HG02610 (cell line): ENCODE results near the gene KRT222.

Experiments used
- ATAC-seq: cut with Tn5 transposase; IDR thresholded peaks from one replicate; pipeline ENCODE4 v1.9.1; 2021; ENCODE audit warnings: mild to moderate bottlenecking, moderate library complexity; ENCODE audit not compliant: unreplicated experiment

The KRT222 gene

DNA sequence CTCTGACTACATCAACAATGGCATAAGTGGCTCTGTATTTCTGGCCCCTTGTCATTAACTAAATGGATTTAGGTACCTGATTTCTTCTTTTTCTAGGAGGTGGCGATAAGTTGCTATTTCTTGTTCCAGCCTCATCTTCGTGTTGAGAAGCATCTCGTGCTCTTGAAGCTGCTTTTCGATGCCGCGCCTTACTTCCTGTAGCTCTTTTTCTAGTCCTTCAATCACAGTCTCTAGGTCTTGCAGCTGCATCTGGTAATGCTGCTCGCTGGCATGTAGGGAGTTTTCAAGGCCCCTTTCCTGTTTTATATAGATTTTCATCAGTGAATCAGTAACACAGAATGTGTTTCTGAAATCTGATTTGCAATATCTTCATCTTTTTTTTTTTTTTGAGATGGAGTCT lies 5.1 kb downstream of the KRT222 start:
- no peak for ATAC-seq

DNA sequence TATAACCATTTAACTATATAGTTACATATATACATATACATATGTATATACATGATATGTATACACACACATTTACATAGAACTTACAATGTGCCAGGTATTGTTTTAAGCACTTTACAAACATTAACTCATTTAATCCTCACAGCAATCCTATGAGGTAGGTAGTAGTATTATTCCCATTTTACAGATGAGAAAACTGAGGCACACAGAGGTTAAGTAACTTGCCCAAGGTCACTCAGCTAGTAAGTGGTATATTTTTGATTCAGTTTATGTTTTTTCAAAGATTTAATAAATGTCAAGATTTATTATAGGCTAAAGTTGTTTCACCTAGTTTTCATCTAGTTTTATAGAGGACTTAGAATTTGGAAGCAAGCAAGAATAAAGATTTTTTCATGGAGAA lies 6.6 kb downstream of the KRT222 start:
- no peak for ATAC-seq

DNA sequence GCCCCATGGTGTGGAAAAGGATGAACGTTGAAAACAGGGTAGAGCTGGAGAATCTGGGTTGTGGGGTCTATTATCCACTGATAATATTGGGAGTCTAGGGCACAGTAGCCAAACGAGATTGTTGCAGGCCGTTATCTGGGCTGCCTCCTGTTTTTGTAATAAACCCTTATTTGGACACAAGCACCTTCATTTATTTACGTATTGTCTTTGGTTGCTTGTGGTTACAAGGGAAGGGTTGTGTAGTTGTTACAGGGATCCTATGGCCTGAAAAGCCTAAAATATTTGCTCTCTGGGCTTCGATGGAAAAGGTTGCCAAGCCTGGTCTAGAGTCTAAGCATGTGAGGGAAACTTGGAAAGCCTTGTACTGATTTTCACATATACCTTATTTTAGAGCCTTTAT lies 13.0 kb downstream of the KRT222 start:
- ATAC-seq, result no peak

DNA sequence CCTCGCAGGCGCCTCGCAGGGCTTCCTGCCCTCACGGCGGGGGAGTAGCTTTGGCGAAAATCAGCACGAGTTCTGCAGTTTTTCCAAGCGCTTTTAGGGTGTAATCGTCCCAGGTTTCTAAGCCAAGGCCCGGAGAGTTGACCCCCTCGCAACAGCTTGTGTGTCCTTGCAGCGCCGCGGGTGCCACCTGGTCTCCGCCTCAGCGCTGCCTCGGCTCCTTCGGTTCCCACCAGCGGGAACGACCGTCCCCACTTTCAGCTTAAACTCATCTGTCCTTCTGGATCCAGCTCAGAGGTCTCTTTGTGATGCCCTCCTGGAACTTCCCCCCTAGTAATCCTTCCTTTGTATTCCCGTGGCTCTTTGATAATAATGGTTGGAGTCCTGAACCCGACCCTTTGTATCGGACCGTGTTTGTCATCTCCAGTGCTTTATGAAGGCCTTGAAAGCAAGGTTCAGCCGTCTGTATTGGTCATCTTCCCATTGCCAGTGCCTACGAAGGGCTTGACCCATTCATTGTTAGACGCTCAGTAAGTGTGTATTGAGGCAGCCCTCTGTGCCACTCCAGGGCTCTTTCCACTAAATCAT lies 16.5 kb downstream of the KRT222 start:
- peak; percentile 22 for ATAC-seq

DNA sequence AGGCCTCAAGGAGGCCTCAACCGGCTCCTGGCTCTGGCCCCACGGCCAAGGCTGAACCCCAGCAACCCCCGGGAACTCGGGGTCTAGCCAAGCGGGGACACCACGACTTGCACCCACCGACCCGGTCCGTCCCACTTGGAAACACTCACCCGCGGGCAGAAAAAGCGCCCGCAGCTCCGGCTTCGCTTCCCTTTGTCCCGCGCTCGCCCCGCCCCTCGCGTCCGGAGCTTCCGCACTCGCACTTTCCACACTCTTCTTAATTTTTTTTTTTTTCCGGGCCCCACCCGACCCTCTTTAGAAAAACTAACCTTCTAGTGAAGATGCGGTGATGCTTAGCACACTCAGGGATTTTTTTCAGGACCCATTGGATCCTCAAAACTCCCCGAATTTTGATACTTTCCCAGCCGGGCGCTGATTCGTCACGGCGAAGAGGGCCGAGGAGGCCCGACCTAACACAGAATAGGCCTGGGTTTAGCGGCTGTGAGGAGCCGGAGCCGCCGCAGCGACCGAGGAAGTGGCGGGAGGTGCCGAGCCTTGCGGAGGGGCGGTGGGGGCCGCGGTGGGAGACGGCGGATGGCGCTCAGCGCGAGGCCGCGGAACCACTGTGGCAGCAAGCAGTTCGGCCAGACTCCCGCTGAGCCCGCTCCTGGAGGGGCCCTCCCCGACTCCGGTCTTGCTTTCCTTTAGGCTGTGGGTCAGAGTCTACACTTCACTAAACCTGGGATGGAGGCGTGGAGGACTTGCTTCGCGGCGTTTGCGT lies 17.2 kb downstream of the KRT222 start, which contains the start of gene SMARCE1:
SMARCE1 (minus strand) TSS at position 195 of the 760 bp plus-strand sequence. CDS start 2,016 bp downstream, outside the sequence.
- peak; percentile 56 for ATAC-seq

DNA sequence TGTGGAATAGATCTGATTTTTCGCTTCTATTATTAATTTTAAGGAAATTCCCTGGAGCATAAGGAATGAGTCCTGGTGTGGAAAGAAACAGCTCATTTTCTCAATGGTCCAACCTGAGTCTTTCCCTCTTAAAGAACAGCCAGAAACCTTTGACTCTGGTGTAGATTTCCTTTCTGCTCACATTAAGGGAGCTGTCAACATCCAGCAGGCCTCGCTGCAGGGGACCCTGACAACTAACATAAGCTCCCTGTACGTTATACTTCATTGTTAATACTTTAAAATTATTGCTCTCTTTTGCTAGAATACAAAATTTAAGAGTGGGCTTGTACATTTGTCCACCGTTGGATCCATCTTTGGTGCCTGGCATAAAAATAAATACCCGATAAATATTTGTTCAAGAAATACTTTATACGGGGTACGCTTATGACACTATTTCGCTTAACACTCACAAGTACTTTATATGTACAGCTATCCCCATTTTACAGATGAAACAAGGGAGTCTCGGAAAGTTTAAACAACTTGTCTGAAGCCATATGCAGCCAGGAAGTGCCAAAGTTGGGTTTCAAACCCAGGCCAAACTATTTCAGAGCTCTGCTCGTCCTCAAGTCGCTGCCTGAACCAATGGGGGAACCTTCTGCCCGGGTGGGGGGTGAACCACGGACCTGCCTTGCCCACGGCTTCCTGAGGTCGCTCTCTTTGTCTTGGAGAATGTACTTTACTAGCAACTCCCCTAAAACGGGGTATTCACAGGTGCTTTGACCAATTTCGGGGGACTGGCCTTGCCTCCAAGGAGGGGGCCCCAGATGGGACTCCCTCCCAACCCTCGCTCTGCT lies 18.0 kb downstream of the KRT222 start:
- ATAC-seq, result peak; percentile 37

DNA sequence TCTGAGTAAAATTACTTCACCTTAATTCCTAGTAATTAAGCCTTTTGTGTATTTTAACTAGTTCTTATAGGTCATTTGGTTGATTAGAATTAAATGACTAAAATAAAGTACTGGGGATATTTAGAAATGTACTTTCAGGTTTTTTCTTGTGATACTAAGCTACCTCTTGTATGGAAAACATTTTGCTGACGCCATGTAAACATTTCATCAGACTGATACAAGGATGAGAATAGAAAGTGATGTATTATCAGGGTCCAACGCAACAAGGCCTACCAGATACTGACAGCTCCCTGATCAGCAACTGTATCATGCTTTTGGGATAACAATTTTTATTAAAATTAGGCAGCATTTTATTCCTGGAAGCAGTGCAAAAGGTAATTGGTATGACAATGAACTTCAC lies 19.0 kb downstream of the KRT222 start:
- ATAC-seq, result no peak

DNA sequence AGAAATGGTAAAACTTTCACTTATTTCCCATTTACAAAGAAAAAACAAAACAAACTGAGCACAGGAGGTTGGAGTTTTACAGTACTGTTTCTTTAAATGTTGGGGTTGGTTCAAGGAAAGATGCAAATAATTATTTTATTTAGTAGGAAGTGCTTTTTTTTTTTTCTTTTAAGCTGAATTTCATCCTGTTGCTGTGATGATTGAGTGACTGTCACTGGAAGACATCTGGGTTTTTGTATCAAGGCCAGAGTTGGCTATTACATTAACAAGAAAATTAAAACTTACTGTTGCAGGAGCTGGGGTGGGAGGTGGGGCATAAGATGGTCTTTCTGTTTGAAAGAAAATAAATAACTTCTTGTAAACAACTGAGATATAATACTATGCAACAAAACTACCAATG lies 19.7 kb downstream of the KRT222 start:
- ATAC-seq, result no peak

DNA sequence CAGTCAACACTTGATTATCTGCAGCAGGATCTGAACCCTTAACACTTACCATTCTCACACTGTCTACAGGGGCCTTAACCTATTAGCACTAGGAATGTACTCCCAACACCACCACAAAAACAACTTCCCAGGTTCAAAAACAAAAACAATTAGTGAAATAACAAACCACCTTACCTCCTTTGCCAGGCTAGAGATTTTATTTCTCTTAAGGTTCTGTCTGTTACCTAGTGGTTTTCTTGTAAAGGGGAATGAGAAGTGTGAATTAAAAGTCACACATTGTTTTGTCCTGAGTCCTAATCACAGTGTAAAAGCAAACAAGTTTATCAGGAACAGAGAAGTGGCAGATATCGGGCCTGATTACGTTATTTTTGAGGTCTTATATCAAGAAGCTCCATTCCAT lies 27.0 kb downstream of the KRT222 start:
- ATAC-seq, result no peak

DNA sequence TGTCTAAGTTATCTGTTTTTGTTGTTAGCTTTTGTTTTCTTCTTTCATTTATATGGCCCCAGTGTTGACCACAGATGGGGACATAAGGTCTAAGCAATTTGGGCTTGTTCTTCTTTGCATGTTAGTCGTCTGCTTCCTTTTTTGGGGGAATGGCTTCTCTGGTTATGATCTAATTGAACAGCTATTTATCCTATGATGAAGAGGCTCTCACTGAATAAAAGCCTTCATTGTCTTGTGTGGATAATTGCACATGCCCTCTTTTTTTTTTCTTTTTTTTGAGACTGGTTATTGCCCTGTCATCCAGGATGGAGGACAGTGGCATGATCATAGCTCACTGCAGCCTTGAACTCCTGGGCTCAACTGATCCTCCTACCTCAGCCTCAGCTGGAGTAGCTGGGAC lies 31.1 kb downstream of the KRT222 start:
- ATAC-seq, result no peak

DNA sequence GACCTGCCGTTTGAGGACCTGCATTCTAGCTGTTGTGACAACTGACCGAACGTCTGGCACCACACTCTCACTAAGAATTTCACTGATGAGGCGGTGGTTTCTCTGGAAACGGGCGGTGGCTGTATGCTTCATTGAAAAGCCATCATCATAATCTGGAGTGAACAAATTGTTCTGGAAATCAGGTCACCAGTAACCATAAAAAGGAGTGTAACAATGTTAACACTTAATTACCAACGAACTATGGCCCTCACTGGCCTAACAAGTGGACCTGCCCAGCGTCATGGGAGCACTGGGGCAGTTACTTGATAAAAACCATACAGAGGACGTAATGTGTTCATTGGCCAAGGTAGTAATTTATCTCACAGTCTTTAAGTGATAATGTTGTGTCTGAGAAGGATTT lies 32.8 kb downstream of the KRT222 start:
- no peak for ATAC-seq

DNA sequence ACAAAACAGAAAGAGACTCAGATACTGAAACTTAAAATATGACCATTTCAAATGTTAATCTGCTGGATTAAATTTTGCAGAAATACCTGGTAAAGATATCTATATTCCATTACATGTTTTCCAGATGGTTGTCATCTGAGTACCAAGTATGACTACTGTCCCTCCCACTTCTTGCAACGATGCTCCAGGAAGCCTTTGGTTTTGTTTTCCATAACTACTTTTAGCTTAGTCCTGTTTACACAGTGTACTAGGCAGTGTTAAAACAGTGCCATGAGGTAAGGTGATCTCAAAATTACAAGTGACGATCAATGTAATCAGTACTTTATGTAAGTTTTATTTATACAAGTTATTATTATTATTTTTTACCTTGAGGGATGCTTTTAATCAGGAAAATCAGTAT lies 35.1 kb downstream of the KRT222 start:
- ATAC-seq, result no peak

DNA sequence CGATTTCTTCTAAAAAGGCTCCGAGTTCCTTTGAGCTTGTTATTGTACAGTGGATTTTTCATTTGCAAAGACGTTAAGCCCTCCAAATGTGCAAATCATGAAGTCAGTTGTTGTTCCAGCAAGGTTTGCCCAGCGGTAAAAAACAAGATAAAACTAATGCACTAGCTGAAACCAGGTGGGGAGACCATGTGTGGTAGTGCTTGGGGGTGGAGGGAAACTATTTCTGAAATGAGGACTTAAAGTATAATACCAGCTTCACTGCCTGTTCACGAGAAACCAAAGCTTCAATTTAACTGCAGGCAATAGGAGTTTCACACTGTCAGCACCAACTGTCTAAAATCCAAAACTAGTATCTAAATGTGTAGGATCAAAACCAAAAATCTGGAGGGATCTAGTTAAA lies 39.7 kb downstream of the KRT222 start:
- ATAC-seq, result no peak

DNA sequence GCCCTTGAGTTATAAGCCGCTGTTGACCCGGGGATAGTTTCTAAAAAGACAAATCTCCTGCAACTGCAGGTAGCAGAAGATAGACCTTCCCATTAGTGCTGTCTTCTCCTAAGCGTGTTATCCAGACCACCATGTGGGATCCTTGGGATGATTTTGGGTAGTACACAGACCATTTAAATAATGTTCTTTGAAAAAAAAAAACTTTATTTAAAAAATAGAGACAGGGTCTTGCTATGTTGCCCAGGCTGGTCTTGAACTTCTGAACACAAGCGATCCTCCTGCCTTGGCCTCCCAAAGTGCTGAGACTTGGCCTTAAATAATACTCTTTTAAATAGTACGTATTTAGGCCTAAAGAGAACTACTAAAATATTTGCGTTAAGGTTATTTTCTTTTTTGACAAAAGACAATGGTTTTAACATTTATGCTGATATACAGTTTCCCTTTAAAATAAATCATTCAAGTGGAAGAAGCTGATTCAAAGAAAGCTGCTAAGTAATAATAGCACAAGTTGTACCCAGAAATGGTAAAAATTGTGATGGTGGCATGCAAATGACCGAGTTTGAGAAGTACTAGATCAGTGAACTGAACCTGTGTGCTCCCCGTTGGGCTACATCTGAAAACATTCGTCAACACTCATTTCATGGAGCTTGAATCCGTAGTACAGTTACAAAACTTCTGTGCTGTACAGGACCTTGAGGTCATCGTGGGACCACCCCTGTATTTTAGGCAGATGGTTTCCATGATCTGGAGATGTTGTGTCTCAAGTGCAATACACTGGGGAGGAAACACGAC lies 41.4 kb downstream of the KRT222 start:
- no peak for ATAC-seq

DNA sequence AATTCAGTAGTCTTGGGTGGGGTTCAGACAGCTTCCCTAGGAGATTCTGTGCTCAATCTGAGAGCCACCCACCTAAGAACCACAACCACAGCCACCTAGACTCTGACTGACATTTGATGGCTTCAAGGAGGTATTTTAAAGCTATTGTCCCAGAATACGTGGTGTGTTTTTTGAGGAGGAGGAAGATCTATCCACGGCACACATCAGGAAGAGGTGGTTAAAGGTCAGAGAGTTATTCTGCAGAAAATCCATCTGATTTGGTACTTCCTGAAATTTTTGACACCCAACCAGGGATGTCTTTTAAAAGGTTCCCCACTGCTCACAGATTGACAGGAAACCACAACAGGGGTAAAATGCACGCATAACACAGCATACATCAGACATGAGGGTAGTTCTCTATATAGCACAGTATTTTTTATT lies 42.5 kb downstream of the KRT222 start:
- no peak for ATAC-seq

DNA sequence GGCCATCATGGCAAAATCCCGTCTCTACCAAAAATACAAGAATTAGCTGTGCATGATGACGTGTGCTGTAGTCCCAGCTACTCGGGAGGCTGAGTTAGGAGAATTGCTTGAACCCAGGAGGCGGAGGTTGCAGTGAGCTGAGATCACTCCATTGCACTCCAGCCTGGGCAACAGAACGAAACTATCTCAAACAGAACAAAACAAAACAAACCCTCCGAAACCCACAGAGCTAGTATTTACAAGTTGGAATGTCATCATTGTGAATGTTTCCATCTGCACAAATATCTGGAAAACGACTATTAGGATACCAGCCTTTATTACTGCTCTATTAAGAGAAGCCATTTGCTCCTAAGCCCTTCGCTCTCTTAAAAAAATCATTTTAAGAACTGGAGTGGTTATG lies 43.4 kb downstream of the KRT222 start:
- no peak for ATAC-seq

DNA sequence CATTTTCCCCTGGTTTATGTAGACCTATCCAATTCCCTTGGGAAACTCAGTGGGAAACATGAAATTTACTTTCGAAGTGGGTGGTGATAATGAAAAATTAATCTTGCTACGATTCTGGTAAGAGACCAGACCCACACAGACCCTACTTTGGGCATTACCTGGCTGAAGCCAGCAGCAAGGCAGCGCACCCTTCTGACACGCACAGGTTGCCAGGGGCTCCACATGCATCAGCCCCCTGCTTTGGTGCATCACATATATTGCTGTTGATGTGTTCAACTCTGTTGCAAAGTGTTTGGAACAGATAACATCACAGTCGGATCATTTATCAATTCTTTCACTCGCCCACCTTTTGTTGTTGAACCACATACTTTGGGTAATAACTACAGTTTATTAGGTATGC lies 44.0 kb downstream of the KRT222 start:
- ATAC-seq, result no peak

DNA sequence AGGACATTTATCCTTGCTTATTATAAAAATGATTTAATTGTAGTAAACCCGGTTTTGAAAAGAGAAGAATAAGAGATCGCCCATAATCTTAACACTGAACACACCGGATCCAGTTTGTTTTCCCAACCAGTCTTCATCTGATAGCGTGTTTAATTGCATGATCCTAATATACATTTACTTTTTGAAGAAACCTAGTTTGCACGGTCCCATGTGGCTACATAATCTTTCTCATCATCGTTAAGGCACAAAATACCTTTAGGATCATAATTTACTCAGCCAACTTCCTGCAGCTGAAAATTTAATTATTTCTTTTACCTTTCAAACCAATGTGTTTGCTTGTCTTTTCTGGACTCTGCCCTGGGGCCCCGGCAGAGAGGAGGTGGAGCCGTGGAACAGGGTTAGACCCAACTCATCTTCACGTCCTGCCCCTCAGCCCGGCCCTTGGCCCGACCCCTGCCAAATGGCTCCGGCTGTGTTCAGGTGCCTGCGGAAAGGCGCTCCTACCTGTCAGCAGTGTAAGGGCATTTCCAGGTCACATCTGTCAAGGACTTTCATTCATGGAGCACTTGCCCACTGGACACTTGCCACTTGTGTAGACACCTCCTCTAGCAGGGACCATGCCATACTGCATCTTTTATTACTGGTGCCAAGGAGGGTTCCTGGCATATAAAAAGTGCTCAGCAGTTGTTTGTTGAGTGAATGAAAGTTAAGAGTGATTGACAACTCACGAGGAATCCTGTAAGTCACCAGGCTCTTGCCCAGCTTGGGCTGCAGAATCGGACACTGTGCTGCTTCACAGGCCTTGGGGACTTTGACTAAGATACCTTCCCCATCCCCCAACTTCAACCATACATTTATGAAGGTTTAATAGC lies 46.0 kb downstream of the KRT222 start:
- ATAC-seq, result no peak

DNA sequence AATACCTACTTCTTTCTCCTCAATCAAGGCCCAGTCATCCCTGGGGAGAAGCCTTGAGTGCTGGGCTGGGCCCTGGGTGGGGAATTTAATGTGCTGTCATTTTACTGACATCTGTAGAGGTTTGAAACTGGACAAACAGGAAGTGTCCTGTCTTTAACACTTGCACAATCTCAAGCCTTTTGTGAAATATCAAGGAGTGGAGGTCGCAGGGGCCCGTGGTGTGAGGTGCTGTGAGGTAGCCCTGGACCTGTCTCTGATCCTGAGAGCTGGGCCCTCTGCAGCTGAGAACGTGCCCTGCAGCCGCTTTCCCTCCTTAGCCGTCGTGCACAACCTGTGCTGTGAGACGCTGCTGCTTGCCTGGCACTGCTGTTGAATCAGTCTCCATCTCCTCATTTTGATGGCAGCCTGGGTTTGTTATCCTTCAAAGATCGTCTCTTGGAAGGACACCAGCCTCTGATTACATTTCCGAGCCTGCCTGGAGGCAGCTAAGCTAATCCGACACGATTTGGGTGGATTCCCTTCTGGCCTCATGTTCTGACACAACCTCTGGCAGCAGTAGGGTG lies 47.2 kb downstream of the KRT222 start:
- ATAC-seq, result no peak

DNA sequence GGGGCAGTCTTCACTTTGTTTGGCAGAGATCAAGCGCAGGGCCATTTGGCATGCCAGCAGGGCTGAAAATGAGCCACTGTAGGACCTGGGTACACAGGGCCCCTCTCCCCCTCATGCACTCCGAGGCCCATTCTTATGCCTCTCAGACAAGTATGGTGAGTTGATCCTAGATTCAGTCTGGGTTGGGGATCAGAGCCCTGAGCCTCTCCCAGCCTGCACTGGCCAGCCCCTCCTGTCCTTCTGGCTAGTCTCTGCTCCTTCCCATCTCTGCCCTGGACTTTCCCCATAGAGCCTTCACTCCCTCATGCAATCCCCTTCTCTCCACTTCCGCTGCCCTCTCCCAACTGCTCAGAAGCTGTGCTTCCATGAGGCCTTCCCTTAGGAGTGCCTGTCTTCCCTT lies 48.4 kb downstream of the KRT222 start:
- no peak for ATAC-seq
